ENCODE results near the gene SOX9.

- TF ChIP-seq CTCF (IDR thresholded peaks at IDR 0.05) (no peak), POLR2A (IDR thresholded peaks at IDR 0.05) (no peak)
These were observed 41.7 kb downstream of the SOX9 start for GRCh38 chr17:72162569-72162968.
